ENCODE measurements around the gene ZNF804A.

DNA sequence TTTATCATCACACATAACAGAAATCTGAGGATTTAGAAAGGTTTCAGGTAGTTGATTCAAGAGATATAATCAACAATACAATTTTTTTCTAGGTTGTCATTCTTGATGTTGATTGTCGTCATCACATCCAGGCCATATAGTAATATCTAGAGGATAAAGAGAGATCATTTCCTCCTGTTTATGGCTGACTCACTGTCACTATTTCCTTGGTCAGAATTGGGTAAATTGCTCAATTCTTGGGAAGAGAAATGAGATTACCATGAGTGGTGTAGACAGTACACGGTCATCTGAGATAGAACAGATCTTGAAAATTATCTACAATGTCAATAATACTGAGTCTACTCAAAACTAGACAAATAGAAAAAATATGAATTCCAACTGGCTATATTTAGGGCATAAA is 78.8 kb downstream of the ZNF804A start:
- TF ChIP-seq, protein P1, sequence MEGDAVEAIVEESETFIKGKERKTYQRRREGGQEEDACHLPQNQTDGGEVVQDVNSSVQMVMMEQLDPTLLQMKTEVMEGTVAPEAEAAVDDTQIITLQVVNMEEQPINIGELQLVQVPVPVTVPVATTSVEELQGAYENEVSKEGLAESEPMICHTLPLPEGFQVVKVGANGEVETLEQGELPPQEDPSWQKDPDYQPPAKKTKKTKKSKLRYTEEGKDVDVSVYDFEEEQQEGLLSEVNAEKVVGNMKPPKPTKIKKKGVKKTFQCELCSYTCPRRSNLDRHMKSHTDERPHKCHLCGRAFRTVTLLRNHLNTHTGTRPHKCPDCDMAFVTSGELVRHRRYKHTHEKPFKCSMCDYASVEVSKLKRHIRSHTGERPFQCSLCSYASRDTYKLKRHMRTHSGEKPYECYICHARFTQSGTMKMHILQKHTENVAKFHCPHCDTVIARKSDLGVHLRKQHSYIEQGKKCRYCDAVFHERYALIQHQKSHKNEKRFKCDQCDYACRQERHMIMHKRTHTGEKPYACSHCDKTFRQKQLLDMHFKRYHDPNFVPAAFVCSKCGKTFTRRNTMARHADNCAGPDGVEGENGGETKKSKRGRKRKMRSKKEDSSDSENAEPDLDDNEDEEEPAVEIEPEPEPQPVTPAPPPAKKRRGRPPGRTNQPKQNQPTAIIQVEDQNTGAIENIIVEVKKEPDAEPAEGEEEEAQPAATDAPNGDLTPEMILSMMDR (IDR thresholded peaks at IDR 0.05): no peak
- no peak for TF ChIP-seq POLR2A (IDR thresholded peaks at IDR 0.05)

All from esophagus squamous epithelium (tissue), 4 donors.